NCI-H524 treated with DMSO at 0.1 percent for 48 hours (cell line): ENCODE results near the gene MED16.
"Not testable (repeated sequence)": the region's sequence is repeated elsewhere in the genome, so short reads cannot be mapped to it uniquely, and the experiment has no call there.

ENCODE experiments used
- DNase-seq: peaks from one replicate; lab custom pipeline; 2025; lab: John Stamatoyannopoulos, UW

The MED16 gene

GRCh38 chr19:827710-828321, 65.2 kb downstream of the MED16 start, which contains the start of gene AZU1:
AZU1 (plus strand) TSS chr19:827837; CDS start chr19:827847, 10 bp downstream.
- no peak for DNase-seq

GRCh38 chr19:827314-827709, 65.7 kb downstream of the MED16 start:
- DNase-seq = no peak

GRCh38 chr19:825897-826644, 66.9 kb downstream of the MED16 start:
- DNase-seq = no peak

GRCh38 chr19:824885-825284, 68.1 kb downstream of the MED16 start:
- DNase-seq = no peak

- DNase-seq = no peak
Observed at GRCh38 chr19:823565-824121, 69.3 kb downstream of the MED16 start.

GRCh38 chr19:821825-822503, 71.0 kb downstream of the MED16 start, which contains the start of gene PLPPR3:
PLPPR3 (minus strand) TSS chr19:821955; CDS start chr19:821559, 396 bp downstream.
- DNase-seq = no peak

GRCh38 chr19:821231-821824, 71.7 kb downstream of the MED16 start:
- DNase-seq = no peak

- DNase-seq = not testable (repeated sequence)
Observed at GRCh38 chr19:820212-820611, 72.8 kb downstream of the MED16 start.
